Measurements from ENCODE around the gene LSM5.
A peak's percentile ranks its signal among the peaks of the same experiment; 100 is the strongest.

The LSM5 gene

DNA sequence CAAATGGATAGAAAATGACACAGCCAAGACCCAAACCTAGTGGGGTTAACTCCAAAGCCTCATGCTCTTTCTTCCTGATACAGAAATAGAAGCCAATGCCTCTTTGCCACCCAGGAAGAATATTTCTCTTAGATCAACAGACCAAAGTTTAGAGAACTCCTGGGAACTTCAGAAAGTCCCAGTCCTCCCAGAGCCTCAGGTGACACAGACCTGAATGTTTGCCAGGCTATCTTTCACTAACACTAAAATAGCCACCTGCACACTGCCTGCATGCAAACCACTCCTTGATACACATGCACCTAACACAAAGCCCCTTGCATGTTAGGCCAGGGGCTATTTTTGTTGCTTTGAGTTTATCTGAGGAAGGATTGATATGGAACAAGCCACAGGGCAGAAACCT, 27.7 kb downstream of the LSM5 start:
- TF ChIP-seq ZNF274 (IDR thresholded peaks at IDR 0.05; ENCODE audit: low read depth, low read length) (no peak), SUZ12 (IDR thresholded peaks at IDR 0.05; ENCODE audit: extremely low read depth, insufficient read depth, insufficient read length) (no peak), YY1 (IDR thresholded peaks at IDR 0.05; ENCODE audit: insufficient read depth, insufficient read length) (no peak)
- Histone ChIP-seq H3K36me3 (ENCODE audit: insufficient read depth, insufficient read length, low read length) (peaks cover 11% of the 10 kb centered on the region), H3K9me3 (ENCODE audit: insufficient read depth, low read length) (peaks cover 3% of the 10 kb centered on the region; the same call in 1 of the 2 replicates), H3K4me3 (ENCODE audit: insufficient read length, low read depth) (no peak overlapping the region), H3K4me1 (ENCODE audit: insufficient read depth, insufficient read length) (peaks cover 3% of the 10 kb centered on the region), H3K9ac (ENCODE audit: insufficient read length, low read depth) (no peak overlapping the region), H3K27me3 (ENCODE audit: insufficient read depth, insufficient read length) (no peaks in the 10 kb centered on the region)
- no peak for DNase-seq (ENCODE audit: low read depth, low spot score)

GRCh38 chr7:32461484-32461883, 28.7 kb downstream of the LSM5 start:
- no peaks in the 10 kb centered on the region for H3K27me3 ChIP-seq (ENCODE audit: insufficient read depth, insufficient read length)
- H3K4me1 ChIP-seq (ENCODE audit: insufficient read depth, insufficient read length), result peaks cover 3% of the 10 kb centered on the region
- TF ChIP-seq YY1 (IDR thresholded peaks at IDR 0.05; ENCODE audit: insufficient read depth, insufficient read length), result no peak
- TF ChIP-seq SUZ12 (IDR thresholded peaks at IDR 0.05; ENCODE audit: extremely low read depth, insufficient read depth, insufficient read length), result no peak
- TF ChIP-seq ZNF274 (IDR thresholded peaks at IDR 0.05; ENCODE audit: low read depth, low read length), result no peak
- peaks cover 3% of the 10 kb centered on the region; the same call in 1 of the 2 replicates for H3K9me3 ChIP-seq (ENCODE audit: insufficient read depth, low read length)
- H3K4me3 ChIP-seq (ENCODE audit: insufficient read length, low read depth), result no peak overlapping the region
- no peak for DNase-seq (ENCODE audit: low read depth, low spot score)
- peaks cover 17% of the 10 kb centered on the region for H3K36me3 ChIP-seq (ENCODE audit: insufficient read depth, insufficient read length, low read length)
- no peak overlapping the region for H3K9ac ChIP-seq (ENCODE audit: insufficient read length, low read depth)

DNA sequence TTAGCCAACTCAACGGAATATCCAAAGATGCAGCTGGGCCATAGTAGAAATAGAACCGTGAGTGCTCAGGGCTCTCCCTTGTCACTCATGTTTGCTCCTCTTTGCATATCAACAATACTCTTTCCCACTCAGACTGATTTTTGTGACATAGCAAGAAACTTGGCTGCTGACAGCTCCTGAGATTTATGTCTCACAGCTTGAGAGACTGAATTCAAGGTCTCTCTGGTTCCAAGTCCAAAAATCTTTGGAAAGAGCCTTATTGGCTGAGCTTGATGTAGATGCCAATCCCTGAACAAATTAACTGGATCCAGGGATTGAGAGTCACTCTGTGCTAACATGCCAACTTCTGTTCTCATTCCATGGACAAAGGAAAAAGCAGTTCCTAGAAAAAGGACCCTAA, 30.4 kb downstream of the LSM5 start:
- Histone ChIP-seq H3K4me3 (ENCODE audit: insufficient read length, low read depth) (no peak overlapping the region), H3K9me3 (ENCODE audit: insufficient read depth, low read length) (peaks cover 3% of the 10 kb centered on the region; the same call in 1 of the 2 replicates), H3K9ac (ENCODE audit: insufficient read length, low read depth) (no peak overlapping the region), H3K4me1 (ENCODE audit: insufficient read depth, insufficient read length) (peaks cover 3% of the 10 kb centered on the region), H3K36me3 (ENCODE audit: insufficient read depth, insufficient read length, low read length) (peaks cover 17% of the 10 kb centered on the region), H3K27me3 (ENCODE audit: insufficient read depth, insufficient read length) (no peaks in the 10 kb centered on the region)
- no peak for DNase-seq (ENCODE audit: low read depth, low spot score)
- TF ChIP-seq SUZ12 (IDR thresholded peaks at IDR 0.05; ENCODE audit: extremely low read depth, insufficient read depth, insufficient read length), result no peak
- TF ChIP-seq ZNF274 (IDR thresholded peaks at IDR 0.05; ENCODE audit: low read depth, low read length), result no peak
- TF ChIP-seq YY1 (IDR thresholded peaks at IDR 0.05; ENCODE audit: insufficient read depth, insufficient read length), result no peak

GRCh38 chr7:32458025-32458424, 32.2 kb downstream of the LSM5 start:
- TF ChIP-seq SUZ12 (IDR thresholded peaks at IDR 0.05; ENCODE audit: extremely low read depth, insufficient read depth, insufficient read length) (no peak), ZNF274 (IDR thresholded peaks at IDR 0.05; ENCODE audit: low read depth, low read length) (no peak), YY1 (IDR thresholded peaks at IDR 0.05; ENCODE audit: insufficient read depth, insufficient read length) (no peak)
- H3K4me3 ChIP-seq (ENCODE audit: insufficient read length, low read depth), result no peak overlapping the region
- no peaks in the 10 kb centered on the region for H3K27me3 ChIP-seq (ENCODE audit: insufficient read depth, insufficient read length)
- peaks cover 17% of the 10 kb centered on the region for H3K36me3 ChIP-seq (ENCODE audit: insufficient read depth, insufficient read length, low read length)
- DNase-seq (ENCODE audit: low read depth, low spot score), result no peak
- H3K9ac ChIP-seq (ENCODE audit: insufficient read length, low read depth), result no peak overlapping the region
- H3K4me1 ChIP-seq (ENCODE audit: insufficient read depth, insufficient read length), result peaks cover under 1% of the 10 kb centered on the region
- peaks cover under 1% of the 10 kb centered on the region; the same call in 1 of the 2 replicates for H3K9me3 ChIP-seq (ENCODE audit: insufficient read depth, low read length)

DNA sequence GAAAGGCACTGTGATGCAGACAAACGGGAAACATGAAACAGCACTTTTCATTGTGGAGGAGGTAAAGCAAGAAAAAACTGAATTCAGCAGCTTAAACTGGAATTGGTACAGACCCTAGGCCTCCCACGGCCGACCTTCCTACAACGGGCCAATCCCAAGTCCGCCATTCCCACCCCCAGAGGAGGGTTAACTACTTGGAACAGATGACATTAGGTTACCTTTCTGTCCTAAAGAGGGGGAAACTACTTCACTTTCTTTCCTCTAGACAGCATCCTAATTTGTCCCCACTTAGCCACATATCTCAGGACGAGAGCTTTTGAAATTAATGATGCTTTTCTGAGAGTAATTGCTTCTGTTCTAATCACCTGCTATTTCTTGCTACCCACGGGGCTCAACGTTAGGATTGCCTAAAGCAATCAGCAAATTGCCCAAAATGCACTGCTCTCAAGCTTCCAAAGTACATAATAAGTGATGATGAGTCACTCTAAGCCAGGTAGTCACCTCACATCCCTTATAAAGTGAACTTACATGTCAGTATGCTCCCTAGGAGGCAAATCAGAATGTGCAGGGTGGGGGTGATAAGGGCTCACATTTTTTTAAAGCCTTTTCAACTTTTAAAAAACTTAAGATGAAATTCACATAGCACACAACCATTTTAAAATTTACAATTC, 36.7 kb downstream of the LSM5 start:
- Histone ChIP-seq H3K27me3 (ENCODE audit: insufficient read depth, insufficient read length) (no peaks in the 10 kb centered on the region), H3K9ac (ENCODE audit: insufficient read length, low read depth) (no peak overlapping the region), H3K4me3 (ENCODE audit: insufficient read length, low read depth) (no peak overlapping the region), H3K4me1 (ENCODE audit: insufficient read depth, insufficient read length) (no peaks in the 10 kb centered on the region), H3K9me3 (ENCODE audit: insufficient read depth, low read length) (no peaks in the 10 kb centered on the region; the same call in 1 of the 2 replicates), H3K36me3 (ENCODE audit: insufficient read depth, insufficient read length, low read length) (peaks cover 13% of the 10 kb centered on the region)
- no peak for DNase-seq (ENCODE audit: low read depth, low spot score)
- no peak for TF ChIP-seq YY1 (IDR thresholded peaks at IDR 0.05; ENCODE audit: insufficient read depth, insufficient read length)
- TF ChIP-seq ZNF274 (IDR thresholded peaks at IDR 0.05; ENCODE audit: low read depth, low read length), result no peak
- TF ChIP-seq SUZ12 (IDR thresholded peaks at IDR 0.05; ENCODE audit: extremely low read depth, insufficient read depth, insufficient read length), result no peak

- Histone ChIP-seq H3K9ac (ENCODE audit: insufficient read length, low read depth) (no peak overlapping the region), H3K9me3 (ENCODE audit: insufficient read depth, low read length) (peaks cover 9% of the 10 kb centered on the region; the same call in 1 of the 2 replicates), H3K4me1 (ENCODE audit: insufficient read depth, insufficient read length) (no peaks in the 10 kb centered on the region), H3K36me3 (ENCODE audit: insufficient read depth, insufficient read length, low read length) (no peaks in the 10 kb centered on the region), H3K4me3 (ENCODE audit: insufficient read length, low read depth) (no peak overlapping the region), H3K27me3 (ENCODE audit: insufficient read depth, insufficient read length) (no peaks in the 10 kb centered on the region)
- DNase-seq (ENCODE audit: low read depth, low spot score), result peak; percentile 59
- TF ChIP-seq YY1 (IDR thresholded peaks at IDR 0.05; ENCODE audit: insufficient read depth, insufficient read length) (no peak), ZNF274 (IDR thresholded peaks at IDR 0.05; ENCODE audit: low read depth, low read length) (no peak), SUZ12 (IDR thresholded peaks at IDR 0.05; ENCODE audit: extremely low read depth, insufficient read depth, insufficient read length) (no peak)
These were observed 43.0 kb downstream of the LSM5 start for GRCh38 chr7:32447218-32447617.

DNA sequence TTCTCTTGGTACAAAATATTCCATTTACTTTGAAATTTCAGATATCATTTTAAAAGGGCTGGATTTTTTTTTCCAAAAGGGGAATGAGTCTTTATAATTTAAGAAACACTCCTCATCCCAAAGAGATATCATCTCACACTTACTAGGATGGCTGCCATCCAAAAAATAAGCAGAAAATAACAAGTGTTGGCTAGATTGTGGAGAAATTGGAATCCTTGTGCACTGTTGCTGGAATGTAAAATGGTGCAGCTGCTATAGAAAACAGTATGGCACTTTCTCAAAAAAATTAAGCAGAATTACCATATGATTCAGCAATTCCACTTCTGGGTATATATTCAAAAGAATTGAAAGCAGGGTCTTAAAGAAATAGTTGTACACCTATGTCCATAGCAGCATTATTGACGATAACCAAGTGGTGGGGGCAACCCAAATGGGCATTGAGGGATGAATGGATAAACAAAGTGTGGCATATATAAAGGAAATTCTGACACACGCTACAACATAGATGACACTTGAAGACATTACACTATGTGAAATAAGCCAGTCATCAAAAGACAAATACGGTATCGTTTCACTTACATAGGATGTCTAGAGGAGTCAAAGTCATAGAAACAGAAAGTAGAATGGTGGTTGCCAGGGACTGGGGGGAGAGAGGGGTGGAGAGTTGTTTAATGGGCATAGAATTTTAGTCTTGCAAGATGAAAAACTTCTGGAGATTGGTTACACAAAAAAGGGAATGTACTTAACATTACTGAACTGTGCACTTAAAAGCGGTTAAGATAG, 53.8 kb downstream of the LSM5 start:
- DNase-seq (ENCODE audit: low read depth, low spot score), result no peak
- Histone ChIP-seq H3K4me3 (ENCODE audit: insufficient read length, low read depth) (no peak overlapping the region), H3K4me1 (ENCODE audit: insufficient read depth, insufficient read length) (no peaks in the 10 kb centered on the region), H3K27me3 (ENCODE audit: insufficient read depth, insufficient read length) (no peaks in the 10 kb centered on the region), H3K9me3 (ENCODE audit: insufficient read depth, low read length) (no peaks in the 10 kb centered on the region), H3K9ac (ENCODE audit: insufficient read length, low read depth) (no peak overlapping the region), H3K36me3 (ENCODE audit: insufficient read depth, insufficient read length, low read length) (no peaks in the 10 kb centered on the region)
- TF ChIP-seq SUZ12 (IDR thresholded peaks at IDR 0.05; ENCODE audit: extremely low read depth, insufficient read depth, insufficient read length) (no peak), ZNF274 (IDR thresholded peaks at IDR 0.05; ENCODE audit: low read depth, low read length) (no peak), YY1 (IDR thresholded peaks at IDR 0.05; ENCODE audit: insufficient read depth, insufficient read length) (no peak)
